ENCODE data around the gene ASTN2. TPM values are rescaled to one million over a fixed set of nuclear protein-coding genes. Genes with fewer than 3 reads are reported as not detected.

Gene ASTN2
- total and polyA plus RNA-seq, 2 experiments from 2014 or later = 7.0 to 24.6 TPM

GRCh38 chr9:117125531-117125930 lies 289.3 kb downstream of the ASTN2 start (continued):
- TF ChIP-seq JUNB (IDR thresholded peaks at IDR 0.05; ENCODE audit: unreplicated experiment) = no peak
- no peak for TF ChIP-seq POLR2AphosphoS5 (IDR thresholded peaks at IDR 0.05; ENCODE audit: low read depth)
- TF ChIP-seq ETS1 (IDR thresholded peaks at IDR 0.05) = no peak

- Mint-ChIP-seq H3K4me1 (peaks cover 3% of the 10 kb centered on the region), H3K36me3 (ENCODE audit: low read depth) (no peaks in the 10 kb centered on the region), H3K27me3 (ENCODE audit: insufficient read depth, low read depth, poor library complexity) (no peaks in the 10 kb centered on the region), H3K4me3 (no peak overlapping the region), H3K9me3 (no peaks in the 10 kb centered on the region), H3K27ac (no peak overlapping the region)
- Histone ChIP-seq H3K27me3 (ENCODE audit: insufficient read depth) (no peaks in the 10 kb centered on the region), H4K20me1 (replicated peaks; ENCODE audit: insufficient read depth) (no peaks in the 10 kb centered on the region), H3K79me2 (replicated peaks; ENCODE audit: insufficient read depth) (no peaks in the 10 kb centered on the region), H2AFZ (no peak overlapping the region), H3K4me1 (ENCODE audit: insufficient read depth) (no peaks in the 10 kb centered on the region), H3F3A (replicated peaks; ENCODE audit: low read depth) (no peaks in the 10 kb centered on the region), H3K36me3 (ENCODE audit: insufficient read depth) (no peaks in the 10 kb centered on the region), H3K27ac (ENCODE audit: low read depth) (no peak overlapping the region), H3K4me3 (no peak overlapping the region), H3K4me2 (no peak overlapping the region), H3K9me2 (ENCODE audit: insufficient read depth) (peaks cover 7% of the 10 kb centered on the region; the same call in 1 of the 2 replicates)
- DNase-seq (ENCODE audit: low spot score) = no peak
- TF ChIP-seq CTCF (conservative IDR thresholded peaks at IDR 0.05; ENCODE audit: low read depth in 2 of 2) (no peak), ZNF331 (CRISPR knock-in tag; IDR thresholded peaks at IDR 0.05; ENCODE audit: low read depth) (no peak), NANOG (IDR thresholded peaks at IDR 0.05; ENCODE audit: borderline replicate concordance) (no peak), STAT1 (IDR thresholded peaks at IDR 0.05; ENCODE audit: unreplicated experiment) (no peak), CREB1 (CRISPR knock-in tag; IDR thresholded peaks at IDR 0.05; ENCODE audit: low read depth) (no peak), EZH2phosphoT487 (IDR thresholded peaks at IDR 0.05; ENCODE audit: unreplicated experiment) (no peak), JUNB (IDR thresholded peaks at IDR 0.05; ENCODE audit: unreplicated experiment) (no peak), ETS1 (IDR thresholded peaks at IDR 0.05) (no peak), REST (IDR thresholded peaks at IDR 0.05; ENCODE audit: unreplicated experiment) (no peak), ZNF462 (CRISPR knock-in tag; IDR thresholded peaks at IDR 0.05) (no peak)
- ATAC-seq = no peak
Measured at GRCh38 chr9:117123729-117124128, 291.1 kb downstream of the ASTN2 start.

Measured in GM23338 (cell line).